Activated CD4-positive, alpha-beta memory T cell treated with anti-CD3 and anti-CD28 coated beads, Interleukin-2, amount 10 ng/mL, durations not matched to agents 7 days and 5 days (primary cell): ENCODE data around the gene SLC9C2. TPM values are rescaled to one million over a fixed set of nuclear protein-coding genes. Genes with fewer than 3 reads are reported as not detected.
"Not testable (repeated sequence)": the region's sequence is repeated elsewhere in the genome, so short reads cannot be mapped to it uniquely, and the experiment has no call there.

ENCODE experiments used
- CTCF ChIA-PET: fragments of 350-600 bp; sonication (Branson Sonifier 250); formaldehyde crosslinking; loops from one replicate; lab custom pipeline; 2021; ENCODE audit warnings: antibody characterized with exemption, inconsistent platforms; lab: Charles Lee
- POLR2A ChIA-PET: fragments of 350-600 bp; sonication (Branson Sonifier 250); formaldehyde crosslinking; loops from one replicate; lab custom pipeline; 2021; ENCODE audit warnings: antibody characterized with exemption; lab: Charles Lee
- DNase-seq: peaks from one replicate; pipeline ENCODE4 v3.0.0-alpha.2; 2020
- H3K27ac Mint-ChIP-seq: one replicate; pipeline ENCODE4 v1.8.0; 2021; ENCODE audit warnings: mild to moderate bottlenecking, mixed read lengths
- H3K27me3 Mint-ChIP-seq: one replicate; pipeline ENCODE4 v1.8.0; 2021; ENCODE audit warnings: mixed read lengths
- H3K36me3 Mint-ChIP-seq: one replicate; pipeline ENCODE4 v1.8.0; 2021; ENCODE audit warnings: low read depth, mixed read lengths
- H3K4me1 Mint-ChIP-seq: one replicate; pipeline ENCODE4 v1.8.0; 2021; ENCODE audit warnings: mixed read lengths
- H3K4me3 Mint-ChIP-seq: one replicate; pipeline ENCODE4 v1.8.0; 2021; ENCODE audit warnings: mild to moderate bottlenecking, mixed read lengths
- H3K9me3 Mint-ChIP-seq: one replicate; pipeline ENCODE4 v1.8.0; 2021; ENCODE audit warnings: mixed read lengths
- total RNA-seq, 2 experiments: library from RNA; stranded (reverse); gene quantifications; one replicate each; pipeline ENCODE4 v1.2.3, GENCODE V29; 2021

The SLC9C2 gene
- total RNA-seq, 2 experiments from 2014 or later = not detected

DNA sequence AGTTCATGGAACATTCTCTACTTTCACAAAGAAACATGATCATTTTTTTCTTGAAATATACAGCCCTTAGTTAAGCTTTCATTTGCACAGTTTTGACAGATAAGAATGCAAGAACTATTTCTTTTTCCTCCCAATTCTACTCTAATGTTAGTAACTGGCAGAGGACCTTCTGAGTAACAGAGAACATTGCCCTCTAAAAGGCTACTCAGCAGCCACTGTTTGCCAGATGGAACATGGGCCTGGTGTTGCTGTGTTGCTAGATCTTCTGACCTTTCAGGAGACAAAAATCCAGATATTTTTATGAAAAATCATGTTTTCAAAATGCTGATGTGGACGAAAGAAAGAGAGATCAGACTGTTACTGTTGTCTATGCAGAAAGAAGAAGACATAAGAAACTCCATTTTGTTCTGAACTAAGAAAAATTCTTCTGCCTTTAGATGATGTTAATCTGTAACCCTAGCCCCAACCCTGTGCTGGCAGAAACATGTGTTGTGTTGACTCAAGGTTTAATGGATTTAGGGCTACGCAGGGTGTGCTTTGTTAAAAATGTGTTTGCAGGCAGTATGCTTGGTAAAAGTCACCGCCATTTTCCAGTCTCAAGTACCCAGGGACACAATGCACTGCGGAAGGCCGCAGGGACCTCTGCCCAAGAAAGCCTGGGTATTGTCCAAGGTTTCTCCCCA, 128.6 kb downstream of the SLC9C2 start:
- ChIA-PET CTCF (interaction anchor here (1.6 kb wide), 1 partner anchor 43 kb away, joined by 5 read pairs; no protein-coding TSS in a partner anchor), POLR2A (no interaction called here)
- H3K27me3 Mint-ChIP-seq = no peaks in the 10 kb centered on the region
- peaks cover 55% of the 10 kb centered on the region for H3K36me3 Mint-ChIP-seq
- H3K9me3 Mint-ChIP-seq = peaks cover 21% of the 10 kb centered on the region
- H3K27ac Mint-ChIP-seq = no peak overlapping the region
- peaks cover 40% of the 10 kb centered on the region for H3K4me1 Mint-ChIP-seq
- H3K4me3 Mint-ChIP-seq = no peak overlapping the region
- no peak for DNase-seq

DNA sequence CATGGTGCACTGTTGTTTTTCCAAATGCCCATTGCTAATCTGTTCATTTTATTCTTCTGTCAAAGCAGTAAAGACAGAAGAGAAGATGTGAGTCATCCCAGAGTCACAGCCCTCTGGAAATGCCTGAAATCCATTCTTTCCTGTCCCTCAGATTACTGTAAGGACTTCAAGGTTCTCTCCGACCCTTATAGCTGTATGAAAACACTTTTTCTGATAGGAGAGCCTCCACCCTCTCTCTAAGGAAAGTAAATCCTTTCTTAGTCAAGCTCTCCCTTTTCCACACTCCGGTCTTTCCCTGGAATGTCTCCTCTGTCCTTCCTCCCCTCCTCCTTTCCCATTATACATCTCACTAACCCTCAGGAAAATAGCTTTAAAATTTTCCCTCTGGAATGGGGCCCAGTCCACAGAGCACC, 129.3 kb downstream of the SLC9C2 start:
- Mint-ChIP-seq H3K27ac (no peak overlapping the region), H3K4me3 (no peak overlapping the region), H3K27me3 (no peaks in the 10 kb centered on the region), H3K9me3 (peaks cover 26% of the 10 kb centered on the region), H3K36me3 (peaks cover 56% of the 10 kb centered on the region), H3K4me1 (peaks cover 35% of the 10 kb centered on the region)
- POLR2A ChIA-PET = no interaction called here
- DNase-seq = no peak
- CTCF ChIA-PET = interaction anchor here (1.6 kb wide), 1 partner anchor 43 kb away, joined by 5 read pairs; no protein-coding TSS in a partner anchor

GRCh38 chr1:173470608-173471007, 132.3 kb downstream of the SLC9C2 start:
- Mint-ChIP-seq H3K27ac (no peak overlapping the region), H3K9me3 (peaks cover 40% of the 10 kb centered on the region), H3K36me3 (peaks cover 74% of the 10 kb centered on the region), H3K27me3 (no peaks in the 10 kb centered on the region), H3K4me3 (no peak overlapping the region), H3K4me1 (peaks cover 19% of the 10 kb centered on the region)
- no peak for DNase-seq
- ChIA-PET POLR2A (no interaction called here), CTCF (no interaction called here)

DNA sequence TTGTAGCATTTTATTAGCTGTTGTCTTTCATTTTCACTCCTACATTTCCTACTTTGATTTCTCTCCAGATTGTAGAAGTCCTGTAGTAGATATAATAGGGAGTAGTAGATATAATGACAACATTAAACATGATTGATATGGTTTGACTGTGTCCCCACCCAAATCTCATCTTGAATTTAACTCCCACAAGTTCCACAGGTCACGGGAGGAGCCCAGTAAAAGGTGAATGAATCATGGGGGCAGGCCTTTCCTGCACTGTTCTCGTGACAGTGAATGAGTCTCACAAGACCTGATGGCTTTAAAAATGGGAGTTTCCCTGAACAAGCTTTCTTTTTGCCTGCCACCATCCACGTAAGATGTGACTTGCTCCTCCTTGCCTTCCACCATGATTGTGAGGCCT, 133.2 kb downstream of the SLC9C2 start:
- POLR2A ChIA-PET = no interaction called here
- CTCF ChIA-PET = no interaction called here
- Mint-ChIP-seq H3K27me3 (no peaks in the 10 kb centered on the region), H3K27ac (no peak overlapping the region), H3K36me3 (peaks cover 78% of the 10 kb centered on the region), H3K4me1 (peaks cover 11% of the 10 kb centered on the region), H3K9me3 (peaks cover 44% of the 10 kb centered on the region), H3K4me3 (no peak overlapping the region)
- no peak for DNase-seq

DNA sequence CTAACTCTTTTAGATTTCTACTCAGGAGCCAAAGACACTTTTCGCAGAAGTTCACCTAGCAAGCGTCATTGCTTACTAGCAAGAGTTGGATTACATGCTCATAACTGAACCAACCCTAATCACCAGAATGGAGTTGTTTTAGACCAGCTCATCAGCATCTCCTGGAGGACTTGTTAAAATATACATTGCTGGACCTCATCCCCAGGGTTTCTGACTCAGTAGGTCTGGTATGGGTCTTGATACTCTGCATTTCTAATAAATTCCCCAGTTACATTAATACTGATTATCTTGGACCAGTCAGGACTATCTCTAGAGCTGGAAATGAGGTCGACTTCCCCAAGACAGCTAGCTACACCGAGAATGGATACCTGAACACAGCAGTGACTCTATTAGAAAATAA, 135.4 kb downstream of the SLC9C2 start:
- CTCF ChIA-PET = no interaction called here
- Mint-ChIP-seq H3K27ac (no peak overlapping the region), H3K9me3 (peaks cover 61% of the 10 kb centered on the region), H3K4me1 (no peaks in the 10 kb centered on the region), H3K36me3 (peaks cover 81% of the 10 kb centered on the region), H3K4me3 (no peak overlapping the region), H3K27me3 (no peaks in the 10 kb centered on the region)
- POLR2A ChIA-PET = no interaction called here
- DNase-seq = no peak

DNA sequence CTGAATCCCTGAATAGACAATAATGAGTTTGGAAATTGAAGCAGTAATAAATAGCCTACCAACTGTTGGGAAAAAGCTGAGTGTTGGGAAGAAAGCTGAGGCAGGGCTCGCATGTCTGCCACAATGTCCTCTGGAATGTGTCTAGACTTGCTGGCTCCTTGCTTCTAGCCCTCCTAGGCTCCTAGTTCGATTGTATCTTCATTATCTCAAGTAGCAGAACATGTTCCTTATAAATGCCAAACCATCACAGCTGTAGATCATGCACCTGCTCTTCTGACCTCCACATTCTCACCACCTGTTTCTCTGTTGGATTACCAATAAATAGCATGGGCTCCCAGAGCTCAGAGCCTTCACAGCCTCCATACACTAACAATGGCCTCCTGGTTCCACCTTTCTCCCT, 138.7 kb downstream of the SLC9C2 start:
- CTCF ChIA-PET, H3K27me3 Mint-ChIP-seq: not testable (repeated sequence)

DNA sequence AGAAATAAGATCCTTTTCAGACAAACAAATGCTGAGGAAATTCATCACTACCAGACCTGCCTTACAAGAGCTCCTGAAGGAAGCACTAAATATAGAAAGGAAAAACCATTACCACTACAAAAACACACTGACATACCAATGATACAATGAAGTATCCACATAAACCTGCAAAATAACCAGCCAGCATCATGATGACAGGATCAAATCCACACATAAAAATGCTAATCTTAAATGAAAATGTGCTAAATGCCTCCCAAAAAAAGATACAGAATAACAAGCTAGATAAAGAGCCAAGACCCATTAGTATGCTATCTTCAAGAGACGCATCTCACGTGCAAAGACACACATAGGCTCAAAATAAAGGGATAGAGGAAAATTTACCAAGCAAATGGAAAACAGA, 140.2 kb downstream of the SLC9C2 start:
- Mint-ChIP-seq H3K36me3 (peaks cover 78% of the 10 kb centered on the region), H3K9me3 (peaks cover 36% of the 10 kb centered on the region)
- POLR2A ChIA-PET, H3K4me3 Mint-ChIP-seq, H3K4me1 Mint-ChIP-seq, H3K27ac Mint-ChIP-seq, H3K27me3 Mint-ChIP-seq, DNase-seq: not testable (repeated sequence)
- CTCF ChIA-PET = interaction anchor here (1.0 kb wide), 1 partner anchor 9 kb away, joined by 3 read pairs; no protein-coding TSS in a partner anchor

More for the DNA sequence above, 138.7 kb downstream of the SLC9C2 start:
- H3K27ac Mint-ChIP-seq, H3K4me3 Mint-ChIP-seq, H3K4me1 Mint-ChIP-seq, DNase-seq, POLR2A ChIA-PET: not testable (repeated sequence)
- H3K36me3 Mint-ChIP-seq = peaks cover 78% of the 10 kb centered on the region
- H3K9me3 Mint-ChIP-seq = peaks cover 44% of the 10 kb centered on the region

DNA sequence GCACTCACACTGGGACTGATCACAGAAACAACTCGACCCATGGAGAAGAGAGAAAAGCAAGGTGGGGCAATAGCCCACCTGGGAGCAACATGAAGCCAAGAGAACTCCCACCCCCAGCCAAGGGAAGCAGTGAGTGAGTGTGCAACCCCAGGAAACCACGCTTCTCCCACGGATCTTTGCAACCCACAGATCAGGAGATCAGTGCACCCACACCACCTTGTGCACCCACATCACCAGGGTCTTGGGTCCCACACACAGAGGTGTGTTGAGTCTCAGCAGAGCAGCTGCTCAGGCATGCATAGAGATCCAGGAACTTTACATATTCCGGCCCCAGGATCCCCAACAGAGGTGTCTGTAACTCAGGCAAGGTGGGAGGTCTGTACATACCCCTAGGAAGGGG, 143.0 kb downstream of the SLC9C2 start:
- no peak for DNase-seq
- Mint-ChIP-seq H3K36me3 (peaks cover 78% of the 10 kb centered on the region), H3K27ac (no peak overlapping the region), H3K4me3 (no peak overlapping the region), H3K4me1 (peaks cover 11% of the 10 kb centered on the region), H3K27me3 (no peaks in the 10 kb centered on the region), H3K9me3 (peaks cover 25% of the 10 kb centered on the region)
- ChIA-PET CTCF (no interaction called here), POLR2A (no interaction called here)

- ChIA-PET CTCF (no interaction called here), POLR2A (interaction anchor here (0.6 to 1.4 kb wide), 2 partner anchors 21 to 560 kb away, joined by 3 to 6 read pairs; no protein-coding TSS in a partner anchor)
- Mint-ChIP-seq H3K4me1 (peaks cover 13% of the 10 kb centered on the region), H3K27me3 (no peaks in the 10 kb centered on the region), H3K4me3 (no peak overlapping the region), H3K27ac (no peak overlapping the region), H3K9me3 (peaks cover 2% of the 10 kb centered on the region), H3K36me3 (peaks cover 47% of the 10 kb centered on the region)
- no peak for DNase-seq
Observed at GRCh38 chr1:173454966-173455524, 147.8 kb downstream of the SLC9C2 start.

DNA sequence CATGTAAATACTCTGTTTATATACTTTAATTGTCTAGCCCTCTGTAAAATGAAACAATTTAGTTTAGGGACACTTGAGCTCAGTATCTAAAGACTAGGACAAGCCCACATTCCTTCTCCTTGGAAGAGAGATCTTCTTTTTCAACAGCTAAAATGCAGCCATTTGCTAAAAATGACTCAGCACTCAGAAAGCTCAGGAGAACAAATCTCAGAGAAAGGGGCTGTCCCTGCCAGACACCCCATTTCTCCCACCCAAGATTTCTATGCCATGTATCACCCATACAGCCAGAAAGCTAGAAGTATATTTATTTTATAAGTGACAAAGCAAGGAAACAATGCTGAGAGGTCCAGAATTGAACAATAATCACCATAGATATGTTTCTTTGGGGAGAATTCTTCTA, 148.9 kb downstream of the SLC9C2 start:
- ChIA-PET POLR2A (no interaction called here), CTCF (interaction anchor here (1.0 kb wide), 1 partner anchor 9 kb away, joined by 3 read pairs; no protein-coding TSS in a partner anchor)
- no peak overlapping the region for H3K27ac Mint-ChIP-seq
- peaks cover 2% of the 10 kb centered on the region for H3K9me3 Mint-ChIP-seq
- peaks cover 46% of the 10 kb centered on the region for H3K36me3 Mint-ChIP-seq
- no peak overlapping the region for H3K4me3 Mint-ChIP-seq
- peaks cover 13% of the 10 kb centered on the region for H3K4me1 Mint-ChIP-seq
- DNase-seq = no peak
- H3K27me3 Mint-ChIP-seq = no peaks in the 10 kb centered on the region

DNA sequence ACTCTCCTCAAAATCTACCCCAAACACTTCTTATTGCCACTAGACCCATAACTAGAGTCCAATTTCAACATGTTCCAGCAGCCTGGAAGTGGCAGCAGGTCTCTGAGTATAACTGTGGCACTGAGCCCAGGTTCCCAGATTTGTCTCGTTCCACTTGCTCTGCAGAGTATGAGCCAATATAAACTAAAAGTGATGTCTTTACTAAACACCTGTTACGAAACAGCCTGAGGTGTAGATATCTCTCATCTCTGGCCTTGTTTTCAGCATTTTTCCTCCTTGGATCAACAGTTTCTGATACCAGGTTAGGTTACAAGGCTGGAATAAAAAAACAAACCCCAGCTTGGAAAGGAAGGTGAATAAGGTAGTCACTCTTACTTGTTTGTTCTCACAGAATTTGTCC, 150.9 kb downstream of the SLC9C2 start:
- POLR2A ChIA-PET = no interaction called here
- DNase-seq = no peak
- H3K27me3 Mint-ChIP-seq = no peaks in the 10 kb centered on the region
- peaks cover 3% of the 10 kb centered on the region for H3K9me3 Mint-ChIP-seq
- CTCF ChIA-PET = no interaction called here
- no peak overlapping the region for H3K27ac Mint-ChIP-seq
- H3K36me3 Mint-ChIP-seq = peaks cover 46% of the 10 kb centered on the region
- H3K4me1 Mint-ChIP-seq = peaks cover 13% of the 10 kb centered on the region
- H3K4me3 Mint-ChIP-seq = no peak overlapping the region
